T-cell (primary cell): ENCODE data around the gene KYAT1. TPM values are rescaled to one million over a fixed set of nuclear protein-coding genes. Genes with fewer than 3 reads are reported as not detected.
"Not testable (repeated sequence)": the region's sequence is repeated elsewhere in the genome, so short reads cannot be mapped to it uniquely, and the experiment has no call there.

Source experiments
- ATAC-seq, 4 experiments: fragments of 200-7000 bp in 3 of 4; fragments of 150-1000 bp in 1 of 4; cut with Tn5 transposase; replicated peaks in 1 of 4; 1 replicate in 3 of 4; 2 replicates in 1 of 4; pipeline ENCODE4 v1.10.0; 2021; ENCODE audit warnings: moderate library complexity in 3 of 4, mild to moderate bottlenecking in 2 of 4, moderate number of reproducible peaks in 1 of 4
- CTCF ChIA-PET, 2 donors: fragments of 300-600 bp; sonication (Branson Sonifier 250); formaldehyde crosslinking; loops; one replicate each; lab custom pipeline; 2022; ENCODE audit warnings: antibody characterized with exemption in 2 of 2; lab: Charles Lee
- POLR2A ChIA-PET, 2 donors: fragments of 300-600 bp; sonication (Branson Sonifier 250); formaldehyde crosslinking; loops; one replicate each; lab custom pipeline; 2022; ENCODE audit warnings: antibody characterized with exemption in 2 of 2; lab: Charles Lee
- DNase-seq, 35 experiments: peaks; one replicate each; pipeline versions ENCODE4 v3.0.0 to v3.0.0-alpha.2; 2013 to 2023
- H3K27ac ChIP-seq: one replicate; pipeline ENCODE4 v1.5.1; 2013; ENCODE audit warnings: low read length
- H3K27me3 ChIP-seq, 2 experiments: replicated peaks in 1 of 2; 1 replicate in 1 of 2; 2 replicates in 1 of 2; pipeline versions ENCODE4 v1.6.1 to v1.7.0; 2013; ENCODE audit warnings: low read length in 1 of 2, mixed read lengths in 1 of 2; ENCODE audit not compliant: control insufficient read depth in 2 of 2, insufficient read depth in 2 of 2; ENCODE audit errors: extremely low read depth in 1 of 2
- H3K36me3 ChIP-seq, 2 donors: 1 replicate in 1 of 2; 2 replicates in 1 of 2; pipeline versions ENCODE4 v1.6.1 to v1.7.0; 2013; ENCODE audit warnings: low read length in 1 of 2; ENCODE audit not compliant: control insufficient read depth in 2 of 2, insufficient read depth in 1 of 2; ENCODE audit errors: extremely low read depth in 1 of 2
- H3K4me1 ChIP-seq, 2 experiments: 1 replicate in 1 of 2; 2 replicates in 1 of 2; pipeline versions ENCODE4 v1.6.1 to v1.7.0; 2013; ENCODE audit warnings: low read length in 2 of 2, mixed read lengths in 1 of 2; ENCODE audit not compliant: insufficient read depth in 2 of 2, control insufficient read depth in 1 of 2; ENCODE audit errors: extremely low read depth in 1 of 2
- H3K4me3 ChIP-seq, 2 donors: 1 replicate in 1 of 2; 2 replicates in 1 of 2; pipeline versions ENCODE4 v1.5.1 to v1.7.0; 2013; ENCODE audit warnings: mild to moderate bottlenecking in 2 of 2, low read length in 1 of 2, moderate library complexity in 1 of 2; ENCODE audit not compliant: control insufficient read depth in 1 of 2; ENCODE audit errors: extremely low read depth in 1 of 2
- H3K9me3 ChIP-seq: 2 replicates; pipeline ENCODE4 v1.7.0; 2013
- H3K27ac Mint-ChIP-seq, 2 donors: one replicate each; pipeline ENCODE4 v1.8.0; 2020 to 2021; ENCODE audit warnings: mild to moderate bottlenecking in 2 of 2, mixed read lengths in 2 of 2
- H3K27me3 Mint-ChIP-seq, 2 donors: one replicate each; pipeline ENCODE4 v1.8.0; 2021 to 2022; ENCODE audit warnings: mixed read lengths in 2 of 2
- H3K36me3 Mint-ChIP-seq: one replicate; pipeline ENCODE4 v1.8.0; 2021; ENCODE audit warnings: mixed read lengths
- H3K4me1 Mint-ChIP-seq, 3 donors: one replicate each; pipeline ENCODE4 v1.8.0; 2020 to 2022; ENCODE audit warnings: mixed read lengths in 3 of 3, mild to moderate bottlenecking in 1 of 3
- H3K4me3 Mint-ChIP-seq, 3 donors: one replicate each; pipeline ENCODE4 v1.8.0; 2020 to 2022; ENCODE audit warnings: mild to moderate bottlenecking in 3 of 3, mixed read lengths in 3 of 3, moderate library complexity in 3 of 3
- H3K9me3 Mint-ChIP-seq, 3 donors: one replicate each; pipeline ENCODE4 v1.8.0; 2020 to 2022; ENCODE audit warnings: mixed read lengths in 3 of 3
- WGBS: methylation state at CpG from one replicate; pipeline ENCODE4 v1.1.5; 2013; ENCODE audit warnings: missing lambda C conversion rate; ENCODE audit not compliant: insufficient coverage; 5-methylcytosine and 5-hydroxymethylcytosine counted together
- total RNA-seq, 35 experiments: library from RNA in 6 of 35; stranded (reverse) in 6 of 35; fragments of 120-200 nt in 1 of 35; gene quantifications; one replicate each; pipeline versions ENCODE4 v1.2.1 to v1.2.4 and lab custom pipeline; 2013 to 2026

The KYAT1 gene
- total RNA-seq, 5 donors from 2014 or later (not counting 1 experiment from before 2014, with no cell fraction given) = 9.7 to 15.6 (median 11.7) TPM

- Histone ChIP-seq H3K36me3 (peaks cover 8 to 52% of the 10 kb centered on the region in 2 donors), H3K27ac (no peak overlapping the region), H3K4me3 (no peak overlapping the region), H3K9me3 (no peaks in the 10 kb centered on the region), H3K27me3 (no peaks in the 10 kb centered on the region), H3K4me1 (peaks cover 16 to 61% of the 10 kb centered on the region in 2 experiments)
- Mint-ChIP-seq H3K9me3 (no peaks in the 10 kb centered on the region), H3K27me3 (no peaks in the 10 kb centered on the region), H3K27ac (peak overlapping the region; percentile 82 to 83), H3K4me1 (peaks cover 63 to 70% (median 67%) of the 10 kb centered on the region in 3 donors), H3K4me3 (peak overlapping the region; percentile 54 to 98 (median 96)), H3K36me3 (peaks cover 17% of the 10 kb centered on the region)
- CTCF ChIA-PET = no interaction called here
- 100% methylated on average over 2 of the region's 8 CpGs for WGBS
- DNase-seq (no peak), ATAC-seq (no peak)
- POLR2A ChIA-PET = no interaction called here
Observed at GRCh38 chr9:128885376-128885775, 3.6 kb upstream of the KYAT1 start.

- ATAC-seq (no peak), DNase-seq (no peak)
- H3K4me1 ChIP-seq = peaks cover 16 to 71% of the 10 kb centered on the region in 2 experiments
- no peaks in the 10 kb centered on the region for H3K27me3 Mint-ChIP-seq
- peaks cover 17% of the 10 kb centered on the region for H3K36me3 Mint-ChIP-seq
- H3K4me3 ChIP-seq = peak overlapping the region in 1 of 2 donors; percentile 30
- WGBS = 83% methylated on average over 1 of the region's 2 CpGs
- peak overlapping the region; percentile 90 to 98 (median 96) for H3K4me3 Mint-ChIP-seq
- no peaks in the 10 kb centered on the region for H3K9me3 ChIP-seq
- H3K9me3 Mint-ChIP-seq = no peaks in the 10 kb centered on the region
- H3K27me3 ChIP-seq = no peaks in the 10 kb centered on the region
- peak overlapping the region; percentile 93 to 94 for H3K27ac Mint-ChIP-seq
- H3K36me3 ChIP-seq = peaks cover 6 to 45% of the 10 kb centered on the region in 2 donors
- ChIA-PET CTCF (no interaction called here), POLR2A (no interaction called here)
- peak overlapping the region; percentile 57 for H3K27ac ChIP-seq
- H3K4me1 Mint-ChIP-seq = peaks cover 64 to 79% (median 69%) of the 10 kb centered on the region in 3 donors
Observed at GRCh38 chr9:128884164-128884563, 2.4 kb upstream of the KYAT1 start.

- Histone ChIP-seq H3K4me3 (peak overlapping the region; percentile 85 to 93), H3K9me3 (no peaks in the 10 kb centered on the region), H3K36me3 (peaks cover 3 to 33% of the 10 kb centered on the region in 2 donors), H3K27ac (peak overlapping the region; percentile 57), H3K4me1 (peaks cover 16 to 59% of the 10 kb centered on the region in 2 experiments), H3K27me3 (no peaks in the 10 kb centered on the region)
- peaks cover 57 to 71% (median 58%) of the 10 kb centered on the region in 3 donors for H3K4me1 Mint-ChIP-seq
- 0% methylated on average over 6 of the region's 19 CpGs for WGBS
- H3K27ac Mint-ChIP-seq = peak overlapping the region; percentile 93 to 94
- H3K9me3 Mint-ChIP-seq = no peaks in the 10 kb centered on the region
- no peak for DNase-seq
- ChIA-PET POLR2A (interaction anchor here in 1 of 2 donors (0.6 kb wide), 1 partner anchor 581 kb away, joined by 3 read pairs; no protein-coding TSS in a partner anchor), CTCF (no interaction called here)
- ATAC-seq = no peak
- no peaks in the 10 kb centered on the region for H3K27me3 Mint-ChIP-seq
- H3K36me3 Mint-ChIP-seq = peaks cover 9% of the 10 kb centered on the region
- peak overlapping the region; percentile 90 to 98 (median 96) for H3K4me3 Mint-ChIP-seq
Observed at GRCh38 chr9:128882677-128883603, 1.2 kb upstream of the KYAT1 start.

GRCh38 chr9:128877852-128878251 lies 3.9 kb downstream of the KYAT1 start:
- H3K36me3 ChIP-seq = no peaks in the 10 kb centered on the region
- H3K27me3 Mint-ChIP-seq = no peaks in the 10 kb centered on the region
- DNase-seq = no peak
- H3K9me3 ChIP-seq = no peaks in the 10 kb centered on the region
- no peaks in the 10 kb centered on the region for H3K9me3 Mint-ChIP-seq
- peaks cover 0 to 19% of the 10 kb centered on the region in 2 experiments for H3K4me1 ChIP-seq
- no peak overlapping the region for H3K27ac Mint-ChIP-seq
- no peaks in the 10 kb centered on the region for H3K36me3 Mint-ChIP-seq
- POLR2A ChIA-PET = interaction anchor here in 1 of 2 donors (0.6 kb wide), 1 partner anchor 51 kb away, joined by 3 read pairs; no protein-coding TSS in a partner anchor
- H3K4me1 Mint-ChIP-seq = peaks cover 23 to 31% (median 31%) of the 10 kb centered on the region in 3 donors
- CTCF ChIA-PET = no interaction called here
- no peak overlapping the region for H3K4me3 ChIP-seq
- no peak overlapping the region for H3K4me3 Mint-ChIP-seq
- no peaks in the 10 kb centered on the region for H3K27me3 ChIP-seq
- 93% methylated on average over 4 of the region's 5 CpGs for WGBS
- H3K27ac ChIP-seq = no peak overlapping the region
- no peak for ATAC-seq

- DNase-seq, H3K4me3 Mint-ChIP-seq, H3K36me3 ChIP-seq, H3K9me3 ChIP-seq, H3K27ac ChIP-seq, ATAC-seq, H3K9me3 Mint-ChIP-seq, H3K27me3 ChIP-seq, H3K4me1 Mint-ChIP-seq, H3K27me3 Mint-ChIP-seq, H3K4me1 ChIP-seq, H3K4me3 ChIP-seq, POLR2A ChIA-PET, H3K27ac Mint-ChIP-seq: not testable (repeated sequence)
- peaks cover 13% of the 10 kb centered on the region for H3K36me3 Mint-ChIP-seq
- CTCF ChIA-PET = interaction anchor here (0.5 to 1.4 kb wide), 4 partner anchors 9 to 57 kb away, joined by 3 read pairs; no protein-coding TSS in a partner anchor
- 92% methylated on average over 4 of the region's 7 CpGs for WGBS
Observed at GRCh38 chr9:128870941-128871265, 10.8 kb downstream of the KYAT1 start.

- Mint-ChIP-seq H3K27ac (no peak overlapping the region), H3K9me3 (no peaks in the 10 kb centered on the region), H3K4me1 (peaks cover 5% of the 10 kb centered on the region in 3 donors), H3K36me3 (peaks cover 13% of the 10 kb centered on the region), H3K4me3 (no peak overlapping the region), H3K27me3 (no peaks in the 10 kb centered on the region)
- 80% methylated on average over 1 of the region's 7 CpGs for WGBS
- no peaks in the 10 kb centered on the region for H3K4me1 ChIP-seq
- CTCF ChIA-PET = interaction anchor here (0.5 to 1.4 kb wide), 3 partner anchors 8 to 58 kb away, joined by 3 read pairs; no protein-coding TSS in a partner anchor
- POLR2A ChIA-PET = no interaction called here
- H3K27me3 ChIP-seq = no peaks in the 10 kb centered on the region
- H3K9me3 ChIP-seq = no peaks in the 10 kb centered on the region
- H3K27ac ChIP-seq = no peak overlapping the region
- no peak for DNase-seq
- no peaks in the 10 kb centered on the region for H3K36me3 ChIP-seq
- no peak for ATAC-seq
- no peak overlapping the region for H3K4me3 ChIP-seq
Observed at GRCh38 chr9:128870128-128870940, 11.4 kb downstream of the KYAT1 start.
